GM19240 (cell line): ENCODE results near the gene SEC24B.
"Not testable (repeated sequence)": the region's sequence is repeated elsewhere in the genome, so short reads cannot be mapped to it uniquely, and the experiment has no call there.

Source experiments
- DNase-seq: peaks from one replicate; pipeline ENCODE4 v3.0.0; 2011; ENCODE audit warnings: low spot score; ENCODE audit not compliant: insufficient read length

The SEC24B gene

DNA sequence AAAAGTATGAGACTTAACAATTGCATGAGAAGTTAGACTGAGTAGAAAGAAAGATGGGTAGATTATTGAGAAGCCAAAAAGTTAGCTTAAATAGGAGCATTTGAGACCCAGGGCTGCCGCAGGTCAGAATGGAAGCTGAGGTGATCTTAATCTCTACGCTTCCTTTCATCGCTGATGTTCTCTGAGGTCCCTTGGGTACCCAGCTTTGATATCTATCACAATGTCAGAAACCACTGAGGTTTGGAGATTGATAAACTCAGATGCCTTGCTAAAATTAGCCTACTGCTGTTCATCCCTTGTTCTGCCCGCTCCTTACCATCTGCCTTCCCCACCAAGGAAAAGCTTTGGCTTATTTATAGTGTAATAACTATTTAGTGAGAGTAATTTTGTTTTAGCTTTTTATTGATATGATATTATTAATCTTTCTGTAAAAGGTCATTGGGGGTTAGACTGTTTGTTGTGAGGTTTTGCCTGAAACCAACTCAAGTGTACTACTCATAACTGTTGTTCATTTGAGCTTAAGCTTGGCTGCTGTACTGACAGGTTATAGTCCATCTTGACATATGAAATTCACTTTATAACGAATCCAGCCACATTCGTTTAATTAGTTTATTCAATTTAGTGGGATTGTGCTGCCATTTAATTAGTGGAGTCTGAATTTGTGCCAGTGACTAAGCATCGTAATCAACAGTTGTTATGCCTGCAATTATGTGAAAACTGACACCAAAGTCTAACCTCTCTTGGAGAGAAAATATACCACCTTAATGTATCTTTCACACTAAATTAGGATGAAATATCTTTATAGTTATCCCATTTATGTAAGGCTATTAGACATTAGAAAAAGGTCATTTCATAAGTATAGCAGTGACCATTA is 141.6 kb downstream of the SEC24B start:
- no peak for DNase-seq

DNA sequence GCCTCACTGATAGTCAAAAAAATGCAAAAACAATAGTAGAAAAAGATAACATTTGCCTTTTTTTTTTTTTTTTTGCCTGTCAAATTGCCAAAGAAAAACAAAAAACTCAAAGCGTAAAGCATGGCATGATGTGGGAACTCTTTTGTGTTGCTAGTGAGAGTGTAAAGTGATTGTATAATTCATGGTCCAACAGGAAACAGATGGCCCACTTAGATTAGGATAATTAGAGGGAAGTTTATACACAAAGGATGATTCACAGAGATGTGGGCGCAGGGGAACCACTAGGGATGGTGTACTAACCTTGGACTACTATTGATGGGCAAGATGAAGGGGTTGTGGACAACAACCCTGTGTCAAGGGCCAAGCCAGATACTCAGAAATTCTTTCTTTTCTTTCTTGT is 142.8 kb downstream of the SEC24B start:
- DNase-seq, result no peak

DNA sequence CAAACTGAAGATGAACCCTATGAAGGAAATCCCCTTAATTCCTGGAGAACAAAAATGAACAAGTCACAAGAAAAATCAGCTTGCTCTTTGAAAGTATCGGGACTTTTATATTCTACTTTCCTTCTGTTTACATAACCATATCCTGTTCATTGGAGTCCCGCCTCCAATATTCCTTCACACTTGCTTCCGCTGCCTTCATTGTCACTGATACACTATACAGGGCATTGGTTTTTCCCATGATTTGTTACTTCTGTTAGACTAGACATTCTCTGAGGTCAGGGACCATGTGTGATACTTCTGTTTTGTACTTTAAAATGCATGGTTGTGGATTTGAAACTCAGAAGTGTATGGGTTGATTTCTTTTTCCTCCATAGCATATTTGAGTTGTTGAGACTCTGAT is 145.2 kb downstream of the SEC24B start:
- no peak for DNase-seq

DNA sequence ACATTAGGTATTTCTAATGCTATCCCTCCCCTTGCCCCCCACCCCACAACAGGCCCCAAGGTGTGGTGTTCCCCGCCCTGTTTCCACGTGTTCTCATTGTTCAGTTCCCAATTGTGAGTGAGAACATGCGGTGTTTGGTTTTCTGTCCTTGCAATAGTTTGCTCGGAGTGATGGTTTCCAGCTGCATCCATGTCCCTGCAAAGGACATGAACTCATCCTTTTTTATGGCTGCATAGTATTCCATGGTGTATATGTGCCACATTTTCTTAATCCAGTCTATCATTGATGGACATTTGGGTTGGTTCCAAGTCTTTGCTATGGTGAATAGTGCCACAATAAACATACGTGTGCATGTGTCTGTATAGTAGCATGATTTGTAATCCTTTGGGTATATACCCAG is 146.4 kb downstream of the SEC24B start:
- not testable (repeated sequence) for DNase-seq

DNA sequence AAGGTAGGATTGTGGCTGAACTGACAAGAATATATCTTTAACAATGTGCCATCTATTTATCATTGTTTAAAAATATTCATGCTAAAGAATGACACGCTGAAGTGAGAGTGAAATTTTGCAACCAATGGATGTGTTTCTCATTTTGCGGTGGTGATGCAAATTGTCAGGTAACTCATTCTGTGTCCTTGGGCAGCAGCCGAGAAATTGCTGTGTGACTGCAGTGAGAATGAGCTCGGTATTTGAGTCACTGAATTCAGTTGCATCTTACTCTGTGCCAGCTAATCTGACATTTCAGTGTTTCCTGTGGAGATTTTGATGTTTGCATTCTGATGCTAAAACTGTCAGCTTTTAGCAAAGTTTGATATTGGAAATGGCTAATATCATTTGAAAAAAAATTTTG is 154.6 kb downstream of the SEC24B start:
- peak; percentile 41 for DNase-seq

DNA sequence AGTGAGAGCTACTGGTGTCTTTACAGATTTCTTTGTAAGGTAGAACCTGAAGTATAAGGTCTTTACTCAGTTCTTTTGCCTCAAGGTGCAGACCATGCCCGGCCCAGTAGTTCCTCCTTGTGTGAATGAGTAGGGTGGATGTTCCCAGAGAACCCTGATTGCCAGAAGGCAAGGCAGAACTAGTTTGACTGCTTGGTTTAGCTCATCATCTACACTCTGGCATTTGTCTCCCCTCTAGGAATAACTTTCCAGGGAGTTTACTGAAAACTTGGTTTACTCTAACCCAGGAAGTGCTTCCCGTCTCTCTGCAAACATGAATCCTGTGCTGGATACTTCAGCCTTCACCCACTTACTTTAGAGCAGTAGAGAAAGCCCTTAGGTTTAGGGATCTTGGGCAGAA is 155.5 kb downstream of the SEC24B start:
- no peak for DNase-seq

DNA sequence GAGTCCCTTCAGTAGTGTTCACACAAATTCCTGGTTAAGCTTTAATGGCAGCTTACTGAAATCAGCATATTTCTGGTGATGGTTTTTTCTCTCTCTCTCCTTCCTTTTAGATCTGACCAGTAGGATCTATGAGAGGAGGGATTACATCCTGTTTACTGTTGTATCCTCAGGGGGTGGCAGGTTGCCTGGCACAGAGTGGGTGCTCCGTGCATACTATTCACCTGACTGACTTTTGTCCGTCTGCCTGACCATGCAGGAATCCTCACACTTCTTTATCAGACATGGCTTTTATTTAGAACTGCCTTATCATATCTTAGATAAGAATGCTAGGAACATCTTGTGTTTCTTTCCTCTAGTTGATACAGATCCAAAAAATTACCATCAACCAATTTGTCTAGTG is 156.0 kb downstream of the SEC24B start:
- DNase-seq, result no peak
